SKM-1 treated with dmso at 0.1 percent for 144 hours (cell line): ENCODE data around the gene ACOXL.
A peak's percentile ranks its signal among the peaks of the same experiment; 100 is the strongest.

Experiments used
- DNase-seq: peaks from one replicate; lab custom pipeline; 2025; ENCODE audit not compliant: unreplicated experiment; lab: John Stamatoyannopoulos, UW

The ACOXL gene

DNA sequence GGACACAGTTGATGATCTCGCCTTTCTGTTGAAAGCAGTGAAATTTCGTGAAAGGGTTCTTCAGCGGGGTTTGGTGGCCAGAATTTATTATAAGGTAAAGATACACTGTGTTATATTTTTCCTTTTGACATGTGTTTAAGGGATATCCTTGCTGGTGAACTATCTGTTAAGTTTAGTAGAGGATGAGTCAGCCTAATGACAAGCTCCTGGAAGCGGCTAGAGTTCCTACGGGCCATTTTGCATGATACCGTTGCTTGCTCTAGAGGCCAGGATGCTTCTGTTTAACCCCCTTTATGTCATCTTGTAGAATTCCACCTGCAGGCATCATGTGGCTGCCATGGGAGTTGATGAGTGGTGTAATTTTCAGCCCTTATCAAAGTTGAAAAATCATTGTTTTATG lies 263.5 kb downstream of the ACOXL start:
- no peak for DNase-seq

DNA sequence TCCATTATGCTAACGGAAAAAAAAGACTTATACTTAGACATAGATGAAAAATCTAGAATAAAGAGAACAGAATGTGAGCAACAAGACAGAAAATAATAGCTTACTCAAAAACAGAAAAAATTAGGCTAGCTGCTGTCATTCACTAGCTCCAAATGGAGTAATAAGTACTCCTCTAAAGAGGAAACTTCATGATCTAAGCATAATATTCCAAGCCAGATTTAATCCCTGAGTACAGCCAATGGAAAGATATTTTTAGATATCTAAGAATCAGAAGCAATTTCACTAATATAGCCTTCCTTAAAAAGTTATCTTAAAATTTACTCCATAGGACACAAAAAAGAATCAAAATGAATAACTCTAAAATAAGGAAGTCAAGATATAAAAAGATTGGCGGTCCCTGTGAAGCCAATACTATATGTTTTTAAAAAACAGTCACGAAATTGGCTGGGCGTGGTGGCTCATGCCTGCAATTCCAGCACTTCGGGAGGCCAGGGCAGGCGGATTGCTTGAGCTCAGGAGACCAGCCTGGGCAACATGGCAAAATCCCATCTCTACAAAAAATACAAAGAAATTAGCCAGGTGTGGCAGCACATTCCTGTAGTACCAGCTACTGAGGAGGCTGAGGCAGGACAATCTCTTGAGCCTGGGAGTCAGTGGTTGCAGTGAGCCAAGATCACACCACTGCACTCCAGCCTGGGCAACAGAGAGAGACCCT lies 265.1 kb downstream of the ACOXL start:
- DNase-seq = no peak

DNA sequence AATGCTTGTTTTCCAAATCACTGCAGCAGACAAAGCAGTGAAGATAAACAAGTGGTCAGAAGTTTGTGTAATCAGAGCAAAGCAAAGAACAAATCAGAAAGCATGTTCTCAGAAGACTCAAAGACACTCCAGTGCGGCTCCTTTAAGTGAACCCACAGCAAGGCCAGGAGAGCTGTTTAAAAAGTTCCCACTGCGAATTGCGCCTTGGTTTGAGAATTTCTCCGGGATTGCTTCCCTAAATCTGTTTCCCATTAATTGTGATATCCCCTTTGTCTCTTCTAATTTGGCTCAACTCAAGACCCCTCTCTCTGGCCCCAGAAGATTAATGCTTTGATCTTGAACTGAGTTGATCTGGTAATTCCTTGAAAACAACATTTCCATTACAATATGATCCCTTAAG lies 265.9 kb downstream of the ACOXL start:
- DNase-seq = no peak

DNA sequence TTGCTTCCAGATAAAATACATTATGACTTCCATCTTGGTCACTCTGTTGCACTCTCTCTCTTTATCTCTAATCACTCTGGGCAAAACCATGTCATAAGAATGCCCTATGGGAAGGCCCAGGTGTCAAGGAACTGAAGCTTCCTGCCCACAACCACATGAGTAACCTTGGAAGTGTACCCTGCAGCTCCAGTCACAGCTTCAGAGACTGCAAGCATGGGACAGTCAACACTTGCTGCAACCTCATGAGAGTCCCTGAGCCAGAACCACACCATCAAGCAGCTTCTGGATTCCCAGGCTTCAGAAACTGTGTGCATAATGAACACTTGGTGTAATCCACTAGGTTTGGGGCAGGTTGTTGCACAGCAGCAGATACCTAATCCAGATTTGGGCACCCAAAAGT lies 267.3 kb downstream of the ACOXL start:
- no peak for DNase-seq

DNA sequence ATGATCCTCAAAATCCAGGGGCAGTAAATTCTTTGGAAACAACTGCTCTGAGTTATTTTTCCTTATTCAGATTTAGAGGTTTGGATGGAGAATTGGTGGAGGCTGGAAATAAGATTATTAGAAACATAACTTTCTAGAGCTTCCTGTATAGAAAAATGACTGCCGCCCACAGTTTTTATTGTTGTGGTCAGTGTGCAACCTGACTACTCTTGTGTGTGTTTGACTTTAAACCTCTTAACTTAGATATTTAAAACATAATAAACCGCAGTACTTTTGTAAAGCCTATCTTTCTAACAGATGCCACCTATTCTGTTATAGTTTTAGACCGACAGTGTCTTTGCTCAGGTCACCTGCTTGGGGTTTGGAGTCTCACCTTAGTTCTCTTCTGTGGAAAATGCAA lies 272.9 kb downstream of the ACOXL start:
- no peak for DNase-seq

DNA sequence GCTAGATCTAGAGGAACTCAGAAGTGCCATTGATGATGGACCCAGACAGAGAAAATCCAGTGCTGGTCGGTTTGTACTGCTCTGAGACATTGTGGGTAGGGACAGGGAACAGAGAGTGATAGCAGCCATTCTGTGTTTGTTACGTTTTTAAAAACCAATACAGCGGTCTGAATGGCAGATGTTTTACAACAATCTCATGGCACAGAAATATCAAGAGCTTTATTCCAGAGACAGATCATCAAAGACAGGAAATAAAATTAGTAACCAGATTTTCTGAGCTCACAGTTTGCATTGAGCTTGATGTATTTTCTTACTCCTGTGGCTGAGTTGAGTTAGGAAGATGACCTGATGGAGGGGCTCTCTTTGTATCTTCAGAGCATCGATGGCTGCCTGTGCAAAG lies 273.4 kb downstream of the ACOXL start:
- DNase-seq = no peak

DNA sequence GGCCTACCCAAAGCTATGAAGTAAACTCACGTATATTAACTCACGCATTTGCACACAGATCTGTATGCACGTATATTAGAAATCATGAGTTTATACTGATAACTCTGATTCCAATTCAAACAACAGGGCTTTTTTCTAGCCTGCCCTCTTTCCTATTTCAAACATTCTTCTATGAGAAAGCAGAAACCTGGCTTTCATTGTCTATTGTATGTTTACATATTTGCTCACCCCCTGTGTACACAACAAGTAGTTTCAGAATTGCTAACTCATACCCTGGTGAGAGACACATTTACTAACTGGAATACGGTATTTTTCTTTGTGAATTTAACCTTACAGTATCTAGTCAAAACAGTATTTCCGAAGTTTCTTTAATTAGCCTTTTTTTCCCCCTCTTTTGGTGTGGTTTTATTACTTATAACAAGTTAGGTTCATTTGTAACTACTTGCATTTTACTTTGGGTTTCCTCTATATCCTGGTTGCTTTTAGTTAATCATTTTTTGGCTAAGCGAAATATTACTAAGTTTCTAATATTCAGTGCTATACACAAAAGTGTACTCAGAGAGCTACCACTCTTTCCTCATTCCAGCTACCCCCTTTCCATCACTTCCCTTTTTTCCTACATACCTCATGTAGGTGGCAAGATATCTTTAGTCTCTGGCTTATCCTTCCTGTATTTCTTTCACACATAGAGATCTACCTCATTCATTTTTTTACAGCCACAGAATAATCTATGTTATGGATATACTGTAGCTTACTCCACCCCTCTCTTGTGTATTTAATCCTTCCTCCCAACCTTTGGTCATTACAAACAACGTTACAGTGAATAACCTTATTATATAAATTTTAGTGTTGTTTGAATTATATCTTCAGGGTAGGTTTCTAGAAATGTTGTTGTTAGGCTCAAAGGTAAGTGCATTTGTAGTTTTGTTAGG lies 275.6 kb downstream of the ACOXL start:
- DNase-seq = peak; percentile 63

DNA sequence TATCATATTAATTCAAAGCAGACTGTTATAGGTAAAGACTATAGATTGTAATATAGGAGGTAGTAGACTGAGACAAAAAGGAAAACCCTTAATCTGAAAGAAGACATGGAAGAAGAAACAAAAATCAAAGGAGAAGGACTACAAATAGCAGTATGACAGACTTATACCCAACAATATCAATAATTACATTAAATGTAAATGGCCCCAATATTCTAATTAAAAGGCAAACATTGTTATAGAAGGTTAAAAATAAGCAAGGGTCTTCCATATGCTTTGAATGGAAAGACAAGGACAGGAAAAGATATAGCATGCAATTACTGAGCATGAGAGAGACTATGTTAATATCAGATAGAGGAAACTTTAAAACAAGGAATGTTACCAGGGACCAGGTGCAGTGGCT lies 278.8 kb downstream of the ACOXL start:
- DNase-seq = no peak

DNA sequence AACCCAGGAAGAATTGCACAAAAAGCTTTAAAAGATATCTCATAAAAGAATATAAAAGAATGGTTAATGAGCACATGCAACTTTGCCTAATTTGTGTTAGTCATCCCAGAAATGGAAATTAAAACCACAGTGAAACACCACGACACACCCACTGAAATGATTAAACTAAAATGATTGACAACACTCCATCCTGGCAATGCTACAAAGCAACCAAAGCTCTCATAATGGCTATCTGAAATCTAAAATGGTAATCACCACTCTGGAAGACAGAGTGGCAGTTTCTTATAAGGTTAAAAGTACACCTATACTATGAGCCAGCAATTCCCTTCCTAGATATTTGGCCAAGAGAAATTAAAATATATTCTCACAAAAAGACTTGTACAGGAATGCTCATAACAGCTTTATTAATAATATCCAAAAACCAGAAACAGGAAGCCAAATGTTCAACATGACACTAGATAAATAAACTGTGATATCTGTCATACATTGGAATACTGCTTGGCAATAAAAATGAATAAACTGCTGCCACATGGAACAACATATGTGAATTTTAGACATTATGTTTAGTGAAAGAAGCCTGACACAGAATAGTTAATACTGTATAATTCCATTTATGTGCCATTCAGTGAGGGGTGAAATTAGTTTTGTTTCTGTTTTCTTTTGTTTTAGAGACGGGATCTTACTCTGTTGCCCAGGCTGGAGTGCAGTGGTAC lies 283.1 kb downstream of the ACOXL start:
- no peak for DNase-seq

DNA sequence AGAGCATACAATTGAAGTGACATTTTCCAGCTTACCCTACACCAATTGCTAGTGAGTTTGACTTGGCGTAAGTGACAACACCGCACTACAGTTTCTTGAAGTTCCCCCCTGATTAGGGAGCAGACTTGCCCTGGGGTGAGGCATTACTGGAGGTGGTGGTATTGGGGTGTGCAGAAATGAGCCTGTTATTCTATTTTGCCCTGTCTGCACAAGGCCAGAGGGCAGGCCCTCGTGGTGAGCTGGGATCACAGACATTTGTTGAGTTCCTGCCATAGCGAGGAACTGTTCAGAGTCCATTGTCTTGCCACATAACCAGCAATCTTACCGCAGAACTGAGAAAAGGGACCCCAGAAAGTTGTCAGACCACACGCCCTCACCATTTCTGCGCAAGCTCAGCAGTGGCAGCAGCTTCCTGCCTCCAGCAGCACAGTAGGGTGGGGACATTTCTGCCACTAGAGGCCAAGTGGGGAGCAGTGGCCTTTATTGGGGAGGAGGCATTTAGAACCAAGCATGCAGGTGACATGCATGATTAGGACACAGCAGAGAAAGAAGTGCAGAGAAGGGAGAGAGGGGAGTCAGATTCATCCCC lies 284.8 kb downstream of the ACOXL start:
- peak; percentile 28 for DNase-seq

DNA sequence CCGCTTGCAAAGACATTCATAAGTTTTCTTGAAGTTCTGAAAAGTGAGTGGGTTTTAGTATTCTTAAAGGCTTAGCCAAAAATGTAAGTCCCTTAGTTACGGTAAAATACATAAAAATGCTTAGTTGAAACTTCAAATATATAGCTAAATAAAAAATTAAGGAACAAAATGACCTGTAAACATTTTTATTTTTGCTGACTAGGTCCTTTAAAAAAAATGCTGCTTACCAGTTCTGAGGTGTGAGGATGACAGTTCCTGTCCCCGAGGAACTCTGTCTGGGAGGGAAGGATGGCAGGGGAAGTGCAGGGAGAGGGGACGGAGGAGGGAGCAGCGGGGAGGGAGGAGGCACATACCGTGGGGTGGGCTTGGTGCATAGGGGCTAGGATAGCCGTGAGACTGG lies 285.5 kb downstream of the ACOXL start:
- DNase-seq = no peak

DNA sequence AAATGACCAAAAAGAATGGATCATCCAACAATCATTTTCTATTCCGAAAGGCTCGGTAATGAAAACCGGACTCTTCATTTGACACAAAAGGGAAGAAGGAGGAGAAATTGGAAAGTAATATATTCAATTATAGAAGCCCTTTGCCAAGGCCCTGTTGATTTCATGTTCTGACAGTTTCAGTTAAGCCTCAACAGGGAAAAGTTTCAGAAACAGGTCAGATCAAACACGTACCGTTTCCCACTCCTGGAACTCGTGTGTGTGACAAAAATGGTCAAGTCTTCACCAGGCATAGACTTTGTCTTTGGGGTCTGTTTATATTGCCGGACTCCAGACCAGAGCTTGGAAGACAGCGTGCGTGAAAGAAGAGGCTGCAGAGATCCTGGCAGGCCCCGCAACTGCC lies 287.0 kb downstream of the ACOXL start:
- no peak for DNase-seq

DNA sequence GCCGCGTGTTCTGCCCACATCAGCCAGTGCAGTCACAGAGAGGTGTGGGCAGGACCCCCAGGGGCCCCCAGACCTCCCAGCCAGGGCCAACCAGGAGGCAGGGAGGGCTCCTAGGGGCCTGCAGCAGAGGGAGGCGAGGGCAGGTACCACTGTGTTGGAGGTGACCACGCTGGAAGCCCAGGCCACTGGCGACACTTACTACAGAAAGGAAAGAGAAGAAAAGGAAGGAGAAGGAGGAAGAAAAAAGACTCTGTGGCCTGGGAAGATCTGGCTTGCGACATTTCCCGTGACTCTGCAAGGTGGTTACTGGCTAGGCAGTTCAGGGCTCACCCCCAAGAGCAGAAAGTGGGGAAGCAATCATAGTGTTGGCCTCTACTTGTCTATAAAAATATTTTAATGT lies 290.3 kb downstream of the ACOXL start:
- peak; percentile 89 for DNase-seq

DNA sequence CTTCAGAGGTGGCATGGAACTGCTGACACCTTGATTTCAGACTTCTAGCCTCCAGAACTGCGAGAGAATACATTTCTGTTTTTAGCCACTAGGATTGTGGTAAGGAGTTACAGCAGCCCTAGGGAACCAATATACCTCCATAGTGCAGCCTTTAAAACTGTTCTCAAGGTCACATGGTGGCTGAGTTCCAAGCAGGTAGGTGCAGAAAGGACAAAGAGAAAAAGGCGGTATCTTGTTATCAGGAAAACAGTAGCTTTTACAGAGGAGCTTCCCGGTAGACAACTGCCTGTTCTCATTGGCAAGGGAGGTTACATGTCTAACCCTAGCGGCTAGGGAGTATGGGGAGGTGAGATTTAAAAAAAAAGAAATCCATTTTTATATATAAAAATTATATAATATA lies 292.1 kb downstream of the ACOXL start:
- DNase-seq = no peak

DNA sequence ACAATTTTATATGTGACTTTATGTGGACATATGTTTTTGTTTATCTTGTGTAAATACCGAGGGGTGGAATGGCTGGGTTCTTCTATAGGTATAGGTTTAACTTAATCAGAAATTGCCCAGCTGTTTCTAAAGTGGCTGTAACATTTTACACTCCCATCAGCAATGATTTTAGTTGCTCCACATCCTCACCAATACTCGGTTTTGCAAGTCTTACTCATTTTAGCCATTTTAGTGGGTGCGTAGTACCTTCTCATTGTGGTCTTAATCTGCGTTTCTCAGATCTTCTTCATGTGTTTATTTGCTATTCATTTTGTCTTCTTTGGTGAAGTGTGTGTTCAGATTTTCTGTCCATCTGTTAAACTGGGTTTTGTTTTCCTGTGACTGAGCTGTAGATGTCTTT lies 292.9 kb downstream of the ACOXL start:
- DNase-seq = no peak

DNA sequence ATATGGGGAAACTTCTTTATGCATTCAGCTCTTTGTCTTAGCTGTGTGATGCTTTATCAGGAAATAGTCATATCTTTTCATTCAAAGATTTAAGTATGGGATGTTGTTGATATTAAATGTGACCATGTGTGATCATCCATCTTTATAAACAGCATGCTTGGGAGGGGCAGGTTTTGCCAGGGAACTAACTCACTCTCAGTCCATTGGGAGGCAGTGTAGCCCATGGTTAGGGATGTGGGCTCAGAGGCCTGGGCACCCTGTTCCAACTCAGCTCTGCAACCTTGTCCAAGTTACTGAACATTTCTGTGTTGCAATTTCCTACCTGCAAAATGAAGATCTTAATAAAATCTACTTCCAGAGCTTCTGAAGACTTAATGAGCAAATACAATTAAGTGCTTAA lies 296.3 kb downstream of the ACOXL start:
- DNase-seq = no peak

DNA sequence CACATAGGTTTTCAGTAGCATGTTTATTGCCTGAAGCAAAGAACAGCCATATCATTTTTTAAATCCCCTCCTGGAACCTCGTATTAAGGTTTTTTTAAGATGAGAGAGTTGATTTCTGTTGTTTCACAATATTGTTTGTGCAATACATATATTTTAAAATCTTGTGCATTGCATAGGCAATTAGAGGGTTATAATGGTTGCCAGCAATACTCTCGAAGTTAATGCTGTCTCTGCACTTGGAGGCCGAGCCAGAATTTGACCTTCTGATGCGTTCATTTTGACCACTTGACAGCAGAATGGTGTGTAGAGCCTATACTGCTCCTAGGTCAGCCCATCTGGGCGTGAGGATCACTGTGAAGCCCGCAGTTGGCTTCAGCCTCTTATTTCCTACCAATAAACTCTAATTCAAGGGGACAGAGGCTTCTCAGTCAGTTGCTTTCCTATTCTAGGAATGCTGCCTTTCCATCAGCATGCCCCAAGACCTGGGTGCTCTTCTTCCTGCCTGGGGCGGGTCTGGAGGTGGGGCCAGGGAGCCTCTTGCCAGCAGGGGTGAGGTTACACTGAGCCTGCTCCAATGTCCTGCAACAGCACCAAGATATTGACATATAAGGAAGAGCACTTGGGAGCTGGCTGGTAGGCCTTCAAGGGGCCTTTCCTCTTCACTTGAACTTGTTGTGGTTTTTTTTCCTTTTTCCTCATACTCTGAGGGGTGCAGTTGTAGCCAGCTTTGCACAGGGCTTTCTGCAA lies 297.0 kb downstream of the ACOXL start:
- DNase-seq = no peak

DNA sequence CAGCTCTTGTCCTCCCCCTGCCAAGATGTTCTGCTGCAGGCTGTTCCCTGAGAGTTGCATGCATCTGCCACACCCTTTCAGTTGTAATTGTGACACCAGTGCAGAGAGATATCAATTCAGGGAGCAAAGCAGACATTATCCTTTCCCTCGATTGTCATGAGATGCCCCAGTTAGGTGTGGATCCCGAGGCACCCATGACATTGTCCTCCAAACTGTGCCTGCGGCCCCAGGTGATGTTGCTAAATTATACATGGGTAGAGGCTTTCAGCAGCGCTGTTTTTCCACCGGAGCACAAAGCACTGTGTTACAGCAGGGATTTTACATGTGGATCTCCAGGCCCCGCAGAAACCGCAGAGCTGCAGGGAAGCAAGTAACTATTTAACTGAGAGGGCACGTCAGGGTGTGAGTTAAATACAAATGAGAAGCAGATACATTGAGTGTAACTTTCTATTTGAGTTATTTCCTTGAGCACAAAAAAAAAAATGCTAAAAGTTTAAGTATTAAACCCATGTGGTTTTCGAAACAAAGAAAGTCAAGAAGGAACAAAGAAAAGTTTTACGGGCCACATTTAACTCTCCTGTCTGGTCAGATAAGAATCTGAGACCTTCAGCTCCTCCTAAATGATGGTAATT lies 298.0 kb downstream of the ACOXL start:
- no peak for DNase-seq

DNA sequence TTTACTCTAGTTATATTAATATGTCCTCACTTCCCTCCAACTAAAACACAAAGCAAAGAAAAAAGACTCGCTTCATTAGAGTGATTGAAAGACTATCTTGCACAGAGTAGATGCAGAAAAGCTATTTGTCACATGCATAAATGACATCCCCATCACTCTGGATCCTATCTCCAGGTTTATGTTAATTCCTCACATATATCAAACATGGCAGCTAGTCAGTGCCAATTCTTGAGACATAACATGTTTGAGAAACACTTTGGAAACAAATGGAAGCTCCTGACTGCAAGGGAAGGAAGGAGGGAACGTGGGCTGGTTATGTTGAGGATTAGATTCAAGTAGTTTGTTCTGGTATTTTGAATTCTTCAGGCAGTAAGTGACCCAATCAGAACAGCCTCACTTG lies 298.6 kb downstream of the ACOXL start:
- no peak for DNase-seq
